HG02970 (cell line): ENCODE results near the gene GRAMD1C.

Experiments used
- ATAC-seq: cut with Tn5 transposase; IDR thresholded peaks from one replicate; pipeline ENCODE4 v1.9.1; 2021; ENCODE audit warnings: mild to moderate bottlenecking, moderate library complexity, moderate number of reproducible peaks; ENCODE audit not compliant: unreplicated experiment, low FRiP score

Gene GRAMD1C

DNA sequence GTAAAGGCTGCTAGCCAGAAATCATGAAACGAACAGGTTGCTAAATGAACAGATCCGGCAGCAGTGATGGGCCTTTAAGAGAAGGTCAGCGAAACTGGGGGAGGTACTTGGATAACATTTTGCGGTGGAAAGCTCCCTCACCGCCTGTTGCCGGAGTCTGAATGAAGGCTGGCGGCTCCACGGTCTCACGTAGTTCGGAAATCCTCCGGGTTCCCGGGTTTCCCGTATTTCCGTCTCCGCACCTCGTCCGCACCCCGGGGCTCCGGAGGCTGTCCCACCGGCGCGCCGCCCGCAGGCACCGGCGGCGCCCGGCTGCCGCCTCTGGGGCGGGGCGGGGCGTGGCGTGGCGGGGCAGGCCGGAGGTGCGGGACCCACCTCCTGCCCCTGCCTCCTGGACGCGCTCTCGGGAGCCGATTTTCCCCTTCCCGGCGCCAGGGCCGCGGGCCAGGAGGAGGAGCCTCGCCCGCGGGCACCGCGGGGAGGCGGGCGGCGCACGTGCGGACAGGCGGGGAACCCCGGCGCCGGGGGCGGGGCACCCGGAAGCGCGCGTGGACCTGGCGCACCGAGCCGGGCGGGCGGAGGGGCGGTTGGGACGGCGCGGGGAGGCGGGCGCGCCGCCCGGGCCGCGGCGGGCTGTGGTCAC, 108.9 kb downstream of the GRAMD1C start, which contains the start of gene ZDHHC23:
TSS of gene ZDHHC23 (plus strand) at position 642 of the 643 bp plus-strand sequence. CDS start 790 bp downstream, outside the sequence.
- ATAC-seq: peak; percentile 87

- ATAC-seq: peak; percentile 29
Measured at GRCh38 chr3:113948015-113948917, 109.7 kb downstream of the GRAMD1C start.

- ATAC-seq: no peak
Measured at GRCh38 chr3:113952921-113953320, 114.3 kb downstream of the GRAMD1C start.

- no peak for ATAC-seq
Measured at GRCh38 chr3:113953677-113954076, 115.1 kb downstream of the GRAMD1C start.

GRCh38 chr3:113954091-113954685, 115.6 kb downstream of the GRAMD1C start:
- no peak for ATAC-seq

DNA sequence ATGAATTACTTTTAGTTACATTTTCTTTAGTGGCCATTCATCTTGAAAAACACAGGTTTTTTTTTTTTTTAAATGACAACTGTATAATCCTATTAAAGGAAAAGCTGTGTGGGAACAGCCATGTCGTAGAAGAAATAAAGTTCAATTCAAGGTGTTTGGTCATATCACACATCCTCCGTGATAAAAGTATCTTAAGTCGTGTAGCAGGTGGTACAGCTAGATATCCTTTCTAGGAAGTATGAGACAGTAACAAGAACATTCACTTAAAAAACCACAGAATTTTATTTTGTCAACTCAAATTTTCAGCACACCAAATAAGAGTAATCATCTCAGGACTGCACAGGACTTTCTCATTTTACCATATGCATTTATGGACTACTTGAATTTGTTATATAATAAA, 125.3 kb downstream of the GRAMD1C start:
- no peak for ATAC-seq

- no peak for ATAC-seq
Measured at GRCh38 chr3:113966172-113966571, 127.6 kb downstream of the GRAMD1C start.

GRCh38 chr3:113968986-113969385, 130.4 kb downstream of the GRAMD1C start:
- no peak for ATAC-seq

GRCh38 chr3:113977822-113978221, 139.2 kb downstream of the GRAMD1C start:
- no peak for ATAC-seq

- ATAC-seq: no peak
Measured at GRCh38 chr3:113979916-113980315, 141.3 kb downstream of the GRAMD1C start.

DNA sequence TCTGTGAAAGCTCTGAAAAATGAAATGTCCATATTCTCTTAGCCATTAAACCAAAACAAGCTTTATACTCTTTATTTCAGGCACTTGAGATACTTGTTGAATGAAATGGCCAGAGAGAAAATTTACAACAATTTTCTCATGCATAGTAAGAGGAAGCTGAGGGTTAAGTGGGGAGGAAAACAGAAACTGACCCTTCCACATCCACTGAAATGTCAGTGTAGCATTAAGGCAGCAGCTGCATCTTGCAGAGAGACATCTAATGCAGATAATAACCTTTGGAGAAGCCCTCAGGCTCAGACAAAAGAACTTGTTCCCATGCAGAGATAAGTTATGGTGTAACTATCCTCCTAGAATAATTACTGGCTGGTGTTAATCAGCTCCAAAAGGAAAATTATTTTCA, 143.2 kb downstream of the GRAMD1C start:
- no peak for ATAC-seq

- ATAC-seq: no peak
Measured at GRCh38 chr3:113983544-113983943, 145.0 kb downstream of the GRAMD1C start.

DNA sequence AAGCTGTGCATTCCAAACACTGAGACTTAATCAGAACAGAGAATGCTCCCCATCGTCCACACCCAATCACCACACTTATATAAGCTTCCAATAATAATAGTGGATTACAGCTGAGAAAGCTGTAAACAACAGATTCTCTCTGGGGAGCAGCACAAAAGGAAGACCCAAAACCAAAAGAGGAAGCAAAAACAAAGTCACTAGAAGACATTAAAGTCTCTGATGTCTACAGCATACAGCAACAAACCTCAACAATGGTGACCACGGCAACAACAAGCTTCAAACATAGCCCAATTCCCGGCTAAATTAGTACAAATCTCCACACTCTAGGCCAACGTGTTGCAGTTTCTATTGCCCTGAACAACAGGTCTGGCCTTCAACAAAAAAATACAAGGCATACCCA, 147.0 kb downstream of the GRAMD1C start:
- no peak for ATAC-seq
